ENCODE data around the gene UNC13B.

- TF ChIP-seq ZNF670 (tag by site-specific recombination; IDR thresholded peaks at IDR 0.05; ENCODE audit: low read depth), result no peak
- no peak for TF ChIP-seq ZNF530 (tag by site-specific recombination; IDR thresholded peaks at IDR 0.05; ENCODE audit: low read depth)
- TF ChIP-seq ZFP41 (tag by site-specific recombination; IDR thresholded peaks at IDR 0.05; ENCODE audit: borderline replicate concordance), result no peak
These were observed 261.7 kb downstream of the UNC13B start for GRCh38 chr9:35423499-35423898.
